Gastrocnemius medialis (tissue), 4 donors: ENCODE results near the gene ARPIN.

ENCODE experiments used
- POLR2A ChIP-seq, 2 donors: fragments of 450-650 bp; IDR thresholded peaks; one replicate each; pipeline ENCODE4 v1.6.1; 2017; ENCODE audit warnings: antibody characterized with exemption in 2 of 2, mild to moderate bottlenecking in 2 of 2, moderate library complexity in 2 of 2
- TF ChIP-seq, protein P1 (sequence below), 5 experiments: fragments of 450-650 bp in 3 of 5; fragments of 200-600 bp in 2 of 5; sonication (generic) in 2 of 5; IDR thresholded peaks in 4 of 5; conservative IDR thresholded peaks in 1 of 5; 1 replicate in 4 of 5; 2 replicates in 1 of 5; pipeline ENCODE4 v1.5.1; 2016 to 2019; ENCODE audit warnings: antibody characterized with exemption in 5 of 5, mild to moderate bottlenecking in 3 of 5, moderate library complexity in 3 of 5

DNA sequence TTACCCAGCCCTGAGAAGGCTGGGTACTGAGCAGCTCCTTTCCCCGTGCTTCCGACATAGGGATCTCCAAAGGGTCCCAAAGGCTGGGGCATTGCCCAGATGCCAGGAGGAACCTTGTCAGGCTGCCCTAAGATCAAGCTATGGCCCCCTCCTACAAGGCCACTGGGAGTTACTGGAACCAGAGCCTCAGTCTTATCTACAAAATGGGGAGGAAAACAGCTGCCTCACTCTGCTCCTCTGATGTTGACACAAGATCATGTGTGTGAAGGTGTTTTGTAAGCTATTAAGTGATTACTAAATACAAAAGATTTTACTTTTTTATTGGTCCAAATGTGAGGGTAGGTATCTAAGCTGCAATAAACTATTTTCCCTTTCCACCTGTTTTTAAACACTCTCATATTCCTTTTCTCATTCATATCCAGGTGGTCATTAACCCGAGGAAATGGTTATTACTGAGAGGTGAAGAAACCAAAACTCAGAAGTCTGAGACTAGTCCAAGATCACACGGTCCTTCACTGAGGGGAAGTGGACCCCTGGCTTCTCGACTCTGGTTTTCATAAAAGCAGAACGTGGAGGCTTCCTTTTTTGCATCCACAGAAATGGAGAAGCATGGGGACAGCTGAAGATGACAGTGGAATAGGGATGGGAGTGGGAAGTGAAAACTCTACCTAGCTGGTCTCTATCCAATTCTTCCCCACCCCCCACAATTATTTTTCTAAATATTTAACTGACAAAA lies 1.7 kb downstream of the ARPIN start:
- TF ChIP-seq POLR2A (IDR thresholded peaks at IDR 0.05) = no peak
- TF ChIP-seq, protein P1, sequence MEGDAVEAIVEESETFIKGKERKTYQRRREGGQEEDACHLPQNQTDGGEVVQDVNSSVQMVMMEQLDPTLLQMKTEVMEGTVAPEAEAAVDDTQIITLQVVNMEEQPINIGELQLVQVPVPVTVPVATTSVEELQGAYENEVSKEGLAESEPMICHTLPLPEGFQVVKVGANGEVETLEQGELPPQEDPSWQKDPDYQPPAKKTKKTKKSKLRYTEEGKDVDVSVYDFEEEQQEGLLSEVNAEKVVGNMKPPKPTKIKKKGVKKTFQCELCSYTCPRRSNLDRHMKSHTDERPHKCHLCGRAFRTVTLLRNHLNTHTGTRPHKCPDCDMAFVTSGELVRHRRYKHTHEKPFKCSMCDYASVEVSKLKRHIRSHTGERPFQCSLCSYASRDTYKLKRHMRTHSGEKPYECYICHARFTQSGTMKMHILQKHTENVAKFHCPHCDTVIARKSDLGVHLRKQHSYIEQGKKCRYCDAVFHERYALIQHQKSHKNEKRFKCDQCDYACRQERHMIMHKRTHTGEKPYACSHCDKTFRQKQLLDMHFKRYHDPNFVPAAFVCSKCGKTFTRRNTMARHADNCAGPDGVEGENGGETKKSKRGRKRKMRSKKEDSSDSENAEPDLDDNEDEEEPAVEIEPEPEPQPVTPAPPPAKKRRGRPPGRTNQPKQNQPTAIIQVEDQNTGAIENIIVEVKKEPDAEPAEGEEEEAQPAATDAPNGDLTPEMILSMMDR (IDR thresholded peaks at IDR 0.05 in 4 of 5, conservative IDR thresholded peaks at IDR 0.05 in 1 of 5) = no peak
